GM23338 (cell line): Measurements from ENCODE around the gene GPI. TPM values are rescaled to one million over a fixed set of nuclear protein-coding genes. Genes with fewer than 3 reads are reported as not detected.

Source experiments
- CREB1 ChIP-seq: fragments of 250-450 bp; sonication (Bioruptor Pico); IDR thresholded peaks from 2 replicates; pipeline ENCODE4 v1.5.0; 2020; ENCODE audit warnings: low read depth, mild to moderate bottlenecking, moderate library complexity
- REST ChIP-seq: IDR thresholded peaks from one replicate; pipeline ENCODE4 v1.6.1; 2018; ENCODE audit warnings: antibody characterized with exemption; ENCODE audit not compliant: unreplicated experiment
- ZNF462 ChIP-seq: fragments of 250-450 bp; sonication (Bioruptor Pico); IDR thresholded peaks from 2 replicates; pipeline ENCODE4 v1.5.0; 2020; ENCODE audit warnings: mild to moderate bottlenecking, moderate library complexity
- polyA plus RNA-seq: library from polyadenylated mRNA; unstranded; fragments of >200 nt; fragmentation: Nextera tagmentation; extraction: Ambion mirVana; gene quantifications from 2 replicates; pipeline ENCODE4 v1.2.1, GENCODE V29; 2016
- total RNA-seq: library from RNA; depleted of rRNA; stranded (reverse); fragments of >200 nt; shearing (Covaris generic); gene quantifications from 2 replicates; pipeline ENCODE4 v1.2.3, GENCODE V29; 2014
- TF ChIP-seq, protein P1 (sequence below): IDR thresholded peaks from 2 replicates; pipeline ENCODE4 v1.6.1; 2016; ENCODE audit warnings: antibody characterized with exemption

Gene GPI
- total and polyA plus RNA-seq, 2 experiments from 2014 or later = 136 to 327 TPM

- no peak for TF ChIP-seq ZNF462 (CRISPR knock-in tag)
- TF ChIP-seq, protein P1, sequence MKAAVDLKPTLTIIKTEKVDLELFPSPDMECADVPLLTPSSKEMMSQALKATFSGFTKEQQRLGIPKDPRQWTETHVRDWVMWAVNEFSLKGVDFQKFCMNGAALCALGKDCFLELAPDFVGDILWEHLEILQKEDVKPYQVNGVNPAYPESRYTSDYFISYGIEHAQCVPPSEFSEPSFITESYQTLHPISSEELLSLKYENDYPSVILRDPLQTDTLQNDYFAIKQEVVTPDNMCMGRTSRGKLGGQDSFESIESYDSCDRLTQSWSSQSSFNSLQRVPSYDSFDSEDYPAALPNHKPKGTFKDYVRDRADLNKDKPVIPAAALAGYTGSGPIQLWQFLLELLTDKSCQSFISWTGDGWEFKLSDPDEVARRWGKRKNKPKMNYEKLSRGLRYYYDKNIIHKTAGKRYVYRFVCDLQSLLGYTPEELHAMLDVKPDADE = no peak
- no peak for TF ChIP-seq CREB1 (CRISPR knock-in tag)
- TF ChIP-seq REST = no peak
Measured at GRCh38 chr19:34335914-34336313, 29.1 kb upstream of the GPI start (continued).
